Stimulated activated CD8-positive, alpha-beta memory T cell treated with anti-CD3 and anti-CD28 coated beads, Interleukin-15, amount 100 ng/mL, for 4 hours (primary cell): ENCODE measurements around the gene RASSF4.
A peak's percentile ranks its signal among the peaks of the same experiment; 100 is the strongest.

Experiments
- DNase-seq, 2 donors: peaks; one replicate each; pipeline ENCODE4 v3.0.0-alpha.2; 2020; ENCODE audit warnings: low read depth in 2 of 2

RASSF4 gene

GRCh38 chr10:44959247-44960087 is at the start of gene RASSF4:
TSS of gene RASSF4 (plus strand) at chr10:44959802. CDS start at chr10:44970203, 10,401 bp downstream.
- DNase-seq = peak; percentile 77 to 78

GRCh38 chr10:44909910-44910309 is 49.7 kb upstream of the RASSF4 start:
- no peak for DNase-seq

GRCh38 chr10:44910602-44911001 is 49.0 kb upstream of the RASSF4 start:
- DNase-seq = no peak

- no peak for DNase-seq
Measured at GRCh38 chr10:44911081-44911540, 48.5 kb upstream of the RASSF4 start, which contains the start of gene TMEM72. TSS of gene TMEM72 (plus strand) at chr10:44911337. CDS start at chr10:44911513, 176 bp downstream.

GRCh38 chr10:44911951-44912350 is 47.7 kb upstream of the RASSF4 start:
- no peak for DNase-seq

- no peak for DNase-seq
Measured at GRCh38 chr10:44913350-44914081, 46.1 kb upstream of the RASSF4 start.

- DNase-seq = no peak
Measured at GRCh38 chr10:44914891-44915290, 44.7 kb upstream of the RASSF4 start.

GRCh38 chr10:44916429-44916828 is 43.2 kb upstream of the RASSF4 start:
- DNase-seq = no peak

GRCh38 chr10:44917848-44918247 is 41.8 kb upstream of the RASSF4 start:
- DNase-seq = no peak

- no peak for DNase-seq
Measured at GRCh38 chr10:44920252-44920651, 39.4 kb upstream of the RASSF4 start.

- no peak for DNase-seq
Measured at GRCh38 chr10:44921061-44921460, 38.5 kb upstream of the RASSF4 start.

GRCh38 chr10:44921506-44921905 is 38.1 kb upstream of the RASSF4 start:
- no peak for DNase-seq

- no peak for DNase-seq
Measured at GRCh38 chr10:44922021-44922420, 37.6 kb upstream of the RASSF4 start.

- DNase-seq = no peak
Measured at GRCh38 chr10:44922796-44923545, 36.6 kb upstream of the RASSF4 start.

- DNase-seq = no peak
Measured at GRCh38 chr10:44923611-44924010, 36.0 kb upstream of the RASSF4 start.

- no peak for DNase-seq
Measured at GRCh38 chr10:44924261-44925040, 35.2 kb upstream of the RASSF4 start.

- DNase-seq = no peak
Measured at GRCh38 chr10:44925224-44925623, 34.4 kb upstream of the RASSF4 start.

- DNase-seq = no peak
Measured at GRCh38 chr10:44925811-44926750, 33.5 kb upstream of the RASSF4 start.

- no peak for DNase-seq
Measured at GRCh38 chr10:44926751-44927351, 32.8 kb upstream of the RASSF4 start.

- no peak for DNase-seq
Measured at GRCh38 chr10:44927352-44927751, 32.2 kb upstream of the RASSF4 start.
